IMR-90 (cell line): Measurements from ENCODE around the gene KLF13. TPM values are rescaled to one million over a fixed set of nuclear protein-coding genes. Genes with fewer than 3 reads are reported as not detected.

Experiments
- ATAC-seq: fragments of 200-7000 bp; cut with Tn5 transposase; 2 replicates; pipeline ENCODE4 v1.9.1; 2020; ENCODE audit warnings: low read depth, mild to moderate bottlenecking, moderate library complexity
- BruUV-seq: library from RNA; stranded (reverse); fragments of 400-500 nt; replicated peaks from 2 replicates; lab custom pipeline; 2021; lab: Mats Ljungman, UMichigan
- CTCF ChIA-PET: fragments of 300-600 bp; formaldehyde crosslinking; extraction: SDS; loops from one replicate; lab custom pipeline; 2021; ENCODE audit warnings: antibody characterized with exemption; lab: Yijun Ruan, JAX
- POLR2A ChIA-PET: fragments of 300-600 bp; sonication (Branson Sonifier 250); formaldehyde crosslinking; loops from one replicate; lab custom pipeline; 2022; ENCODE audit warnings: antibody characterized with exemption; ENCODE audit not compliant: unreplicated experiment; lab: Charles Lee
- DNase-seq: peaks from one replicate; pipeline ENCODE4 v3.0.0; 2013
- H2AFZ ChIP-seq: replicated peaks from 2 replicates; pipeline ENCODE3; 2013; ENCODE audit warnings: low read length, mild to moderate bottlenecking; ENCODE audit not compliant: poor library complexity
- H2AK5ac ChIP-seq: 2 replicates; pipeline ENCODE4 v1.6.1; 2013; ENCODE audit warnings: low read depth, low read length, inconsistent platforms
- H2AK9ac ChIP-seq: replicated peaks from 2 replicates; pipeline ENCODE3; 2013; ENCODE audit warnings: mild to moderate bottlenecking, low read depth, low read length, moderate library complexity; ENCODE audit not compliant: poor library complexity
- H2BK120ac ChIP-seq: 2 replicates; pipeline ENCODE4 v1.6.1; 2013; ENCODE audit warnings: low read depth, low read length, inconsistent platforms
- H2BK15ac ChIP-seq: 3 replicates; pipeline ENCODE4 v1.6.1; 2013; ENCODE audit warnings: low read depth, low read length, inconsistent platforms
- H2BK20ac ChIP-seq: 2 replicates; pipeline ENCODE4 v1.6.1; 2013; ENCODE audit warnings: low read depth, mild to moderate bottlenecking, inconsistent platforms, low read length, moderate library complexity
- H2BK5ac ChIP-seq: 2 replicates; pipeline ENCODE4 v1.6.1; 2013; ENCODE audit warnings: mild to moderate bottlenecking, low read depth, low read length, inconsistent platforms; ENCODE audit not compliant: poor library complexity, severe bottlenecking
- H3K14ac ChIP-seq: replicated peaks from 2 replicates; pipeline ENCODE4 v1.6.1; 2013; ENCODE audit warnings: low read depth, low read length, inconsistent platforms
- H3K18ac ChIP-seq: 2 replicates; pipeline ENCODE4 v1.6.1; 2013; ENCODE audit warnings: low read depth, low read length, control low read depth
- H3K23ac ChIP-seq: 2 replicates; pipeline ENCODE4 v1.6.1; 2013; ENCODE audit warnings: low read depth, low read length, inconsistent platforms
- H3K27ac ChIP-seq: 2 replicates; pipeline ENCODE4 v1.5.1; 2013; ENCODE audit warnings: mild to moderate bottlenecking, control low read depth, low read length; ENCODE audit not compliant: insufficient read depth
- H3K27me3 ChIP-seq: 2 replicates; pipeline ENCODE4 v1.6.1; 2013; ENCODE audit warnings: low read length; ENCODE audit not compliant: control insufficient read depth, insufficient read depth
- H3K36me3 ChIP-seq: 2 replicates; pipeline ENCODE4 v1.6.1; 2013; ENCODE audit warnings: low read length, mixed read lengths; ENCODE audit not compliant: control insufficient read depth, insufficient read depth
- H3K4ac ChIP-seq: 2 replicates; pipeline ENCODE4 v1.6.1; 2013; ENCODE audit warnings: low read depth, low read length, inconsistent platforms
- H3K4me1 ChIP-seq: 2 replicates; pipeline ENCODE4 v1.6.1; 2013; ENCODE audit warnings: low read length, mixed read lengths; ENCODE audit not compliant: control insufficient read depth, insufficient read depth
- H3K4me2 ChIP-seq: 2 replicates; pipeline ENCODE4 v1.6.1; 2013; ENCODE audit warnings: low read depth, mild to moderate bottlenecking, control low read depth, low read length, moderate library complexity
- H3K4me3 ChIP-seq: 2 replicates; pipeline ENCODE4 v1.5.1; 2013; ENCODE audit warnings: low read depth, mild to moderate bottlenecking, control low read depth, low read length, moderate library complexity; ENCODE audit not compliant: insufficient read depth
- H3K56ac ChIP-seq: 2 replicates; pipeline ENCODE4 v1.6.1; 2013; ENCODE audit warnings: low read length, inconsistent platforms; ENCODE audit not compliant: insufficient read depth; ENCODE audit errors: extremely low read depth
- H3K79me1 ChIP-seq, 2 experiments: 2 replicates each; pipeline ENCODE4 v1.6.1; 2013; ENCODE audit warnings: low read length in 2 of 2, inconsistent platforms in 1 of 2, low read depth in 1 of 2
- H3K9ac ChIP-seq: 2 replicates; pipeline ENCODE4 v1.6.1; 2013; ENCODE audit warnings: low read depth, low read length, control low read depth
- H3K9me1 ChIP-seq: 2 replicates; pipeline ENCODE4 v1.6.1; 2013; ENCODE audit warnings: low read length, inconsistent platforms; ENCODE audit not compliant: insufficient read depth
- H3K9me3 ChIP-seq: 2 replicates; pipeline ENCODE4 v1.6.1; 2013; ENCODE audit warnings: low read length; ENCODE audit not compliant: control insufficient read depth, insufficient read depth
- H4K20me1 ChIP-seq: 2 replicates; pipeline ENCODE4 v1.6.1; 2013; ENCODE audit warnings: low read length, inconsistent platforms; ENCODE audit not compliant: insufficient read depth
- H4K5ac ChIP-seq: 2 replicates; pipeline ENCODE4 v1.6.1; 2013; ENCODE audit warnings: mild to moderate bottlenecking, low read depth, low read length, control low read depth
- H4K8ac ChIP-seq, 2 experiments: 2 replicates each; pipeline ENCODE4 v1.6.1; 2013; ENCODE audit warnings: low read depth in 2 of 2, low read length in 2 of 2, control low read depth in 1 of 2, inconsistent platforms in 1 of 2
- H4K91ac ChIP-seq: 2 replicates; pipeline ENCODE4 v1.6.1; 2013; ENCODE audit warnings: low read depth, low read length, inconsistent platforms; ENCODE audit not compliant: insufficient read depth
- CEBPB ChIP-seq: IDR thresholded peaks from 2 replicates; pipeline ENCODE4 v1.6.1; 2012; ENCODE audit warnings: low read depth, low read length, improper control_type of control experiment
- MAFK ChIP-seq: IDR thresholded peaks from 2 replicates; pipeline ENCODE4 v1.6.1; 2012; ENCODE audit warnings: low read depth, low read length, improper control_type of control experiment
- RAD21 ChIP-seq: IDR thresholded peaks from 2 replicates; pipeline ENCODE4 v1.6.1; 2012; ENCODE audit warnings: low read length, improper control_type of control experiment
- RFX5 ChIP-seq: IDR thresholded peaks from 2 replicates; pipeline ENCODE4 v1.8.0; 2012; ENCODE audit warnings: low read depth, mild to moderate bottlenecking, low read length, moderate library complexity
- USF2 ChIP-seq: fragments of 150-350 bp; IDR thresholded peaks from 2 replicates; pipeline ENCODE4 v1.6.1; 2017; ENCODE audit warnings: mild to moderate bottlenecking, antibody characterized with exemption, low read length, low read depth
- WGBS, 2 experiments: methylation state at CpG; one replicate each; pipeline versions ENCODE4 v1.1.5 to v1.1.7; 2013; ENCODE audit warnings: missing lambda C conversion rate in 2 of 2; ENCODE audit not compliant: insufficient read length in 1 of 2; ENCODE audit errors: extremely low coverage in 2 of 2; 5-methylcytosine and 5-hydroxymethylcytosine counted together
- dilution Hi-C: fragments of 300-500 bp; cut with HindIII; formaldehyde crosslinking; loops from one replicate; pipeline ENCODE4 v1.14.3; 2018; ENCODE audit warnings: low sequenced_read_pairs; ENCODE audit not compliant: unreplicated experiment
- in situ Hi-C: fragments of 300-500 bp; cut with MboI; formaldehyde crosslinking; loops from 3 replicates; pipeline ENCODE4 v1.14.3; 2019; ENCODE audit warnings: low sequenced_read_pairs, inconsistent platforms, mixed read lengths
- intact Hi-C: fragments of 100-400 bp; cut with micrococcal nuclease; formaldehyde crosslinking; loops from 2 replicates; pipeline ENCODE4 v1.10.0; 2022
- polyA plus RNA-seq, 3 experiments: library from polyadenylated mRNA; depleted of rRNA; stranded (reverse); fragments of >200 nt; gene quantifications; 2 replicates each; pipeline ENCODE4 v1.2.3, GENCODE V29; 2012; ENCODE audit warnings: low replicate concordance in 1 of 3
- total RNA-seq: library from RNA; depleted of rRNA; stranded (reverse); fragments of >200 nt; gene quantifications from 2 replicates; pipeline ENCODE4 v1.2.3, GENCODE V29; 2012

The KLF13 gene
- total and polyA plus RNA-seq, 2 of the 4 experiments (the other 2 are of a cell fraction), result 9.5 to 10.6 TPM

DNA sequence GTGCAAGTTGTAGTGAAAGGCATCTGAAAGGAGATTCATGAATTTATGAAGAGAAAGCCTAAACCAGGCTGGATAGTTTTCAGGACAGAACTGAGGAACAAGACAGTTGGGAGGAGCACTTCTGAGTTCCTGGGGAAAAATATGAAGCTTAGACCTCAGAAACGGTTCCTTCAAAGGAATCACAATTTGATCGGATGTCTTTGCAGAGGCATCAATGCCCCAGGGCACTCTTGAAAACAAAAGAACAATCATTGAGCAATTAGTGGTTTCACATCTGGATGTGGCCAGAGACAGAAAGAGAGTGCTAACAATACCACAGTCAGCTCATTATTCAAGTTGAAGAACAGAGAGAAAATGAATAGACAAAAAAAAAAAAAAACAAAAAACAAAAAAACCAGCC, 86.2 kb downstream of the KLF13 start:
- Histone ChIP-seq H3K27me3 (no peaks in the 10 kb centered on the region), H3K18ac (no peak overlapping the region), H4K8ac (no peak overlapping the region), H4K5ac (no peak overlapping the region), H3K9ac (no peak overlapping the region), H3K4me2 (no peak overlapping the region), H2AK5ac (no peak overlapping the region), H4K20me1 (no peaks in the 10 kb centered on the region), H3K9me1 (no peaks in the 10 kb centered on the region), H3K4ac (no peak overlapping the region), H3K9me3 (peaks cover 5% of the 10 kb centered on the region; the same call in 1 of the 2 replicates), H3K36me3 (no peaks in the 10 kb centered on the region), H2BK20ac (no peak overlapping the region), H2BK15ac (no peak overlapping the region), H3K4me1 (no peaks in the 10 kb centered on the region), H2AFZ (no peak overlapping the region), H2BK5ac (no peak overlapping the region), H3K27ac (no peak overlapping the region), H3K56ac (no peak overlapping the region), H3K79me1 (no peaks in the 10 kb centered on the region), H3K4me3 (no peak overlapping the region), H3K23ac (no peak overlapping the region), H2BK120ac (no peak overlapping the region), H2AK9ac (no peak overlapping the region), H3K14ac (no peak overlapping the region), H4K91ac (no peak overlapping the region)
- intact Hi-C loops (no loop called here), in situ Hi-C loops (no loop called here), dilution Hi-C loops (no loop called here)
- no peak for TF ChIP-seq CEBPB
- TF ChIP-seq RFX5, result no peak
- no peak for TF ChIP-seq USF2
- TF ChIP-seq MAFK, result no peak
- no peak for TF ChIP-seq RAD21
- ATAC-seq (no peak), DNase-seq (no peak)
- no TSS peak for BruUV-seq
- POLR2A ChIA-PET, result interaction anchor here (0.6 to 1.1 kb wide), 2 partner anchors 21 to 302 kb away, joined by 7 read pairs; no protein-coding TSS in a partner anchor
- WGBS, 2 experiments, result no CpG with 5 or more reads among the region's 2 CpGs
- CTCF ChIA-PET, result interaction anchor here (1.0 to 1.6 kb wide), 2 partner anchors 21 to 22 kb away, joined by 5 to 6 read pairs; no protein-coding TSS in a partner anchor
